Glutamatergic neuron (in vitro differentiated cells): ENCODE data around the gene KCNH1. TPM values are rescaled to one million over a fixed set of nuclear protein-coding genes. Genes with fewer than 3 reads are reported as not detected.

Experiments
- DNase-seq: peaks from one replicate; pipeline ENCODE4 v3.0.0; 2022
- H3K27ac Mint-ChIP-seq: one replicate; pipeline ENCODE4 v1.8.0; 2020; ENCODE audit warnings: mild to moderate bottlenecking, mixed read lengths, inconsistent platforms; ENCODE audit not compliant: unreplicated experiment
- H3K27me3 Mint-ChIP-seq: one replicate; pipeline ENCODE4 v1.8.0; 2020; ENCODE audit warnings: mild to moderate bottlenecking, moderate library complexity, mixed read lengths, inconsistent platforms; ENCODE audit not compliant: unreplicated experiment
- H3K36me3 Mint-ChIP-seq: one replicate; pipeline ENCODE4 v1.8.0; 2020; ENCODE audit warnings: mild to moderate bottlenecking, mixed read lengths, inconsistent platforms; ENCODE audit not compliant: unreplicated experiment
- H3K4me1 Mint-ChIP-seq: one replicate; pipeline ENCODE4 v1.8.0; 2020; ENCODE audit warnings: mild to moderate bottlenecking, low read depth, mixed read lengths, inconsistent platforms; ENCODE audit not compliant: unreplicated experiment
- H3K4me3 Mint-ChIP-seq: one replicate; pipeline ENCODE4 v1.8.0; 2020; ENCODE audit warnings: mild to moderate bottlenecking, mixed read lengths, inconsistent platforms; ENCODE audit not compliant: unreplicated experiment
- H3K9me3 Mint-ChIP-seq: one replicate; pipeline ENCODE4 v1.8.0; 2020; ENCODE audit warnings: mild to moderate bottlenecking, moderate library complexity, mixed read lengths, inconsistent platforms; ENCODE audit not compliant: unreplicated experiment
- total RNA-seq: library from RNA; stranded (reverse); fragmentation: NEBNext Ultra II Directional; extraction: Animal tissue kit (Norgen Biotek cat#: 25700); gene quantifications from one replicate; pipeline ENCODE4 v1.2.1, GENCODE V29; 2021; ENCODE audit not compliant: unreplicated experiment
- TF ChIP-seq, protein P1 (sequence below): fragments of 200-600 bp; sonication (generic); IDR thresholded peaks from one replicate; pipeline ENCODE4 v1.5.0; 2021; ENCODE audit not compliant: partially characterized antibody, unreplicated experiment

The KCNH1 gene
- total RNA-seq, 1 donor from 2014 or later: 7.8 TPM

DNA sequence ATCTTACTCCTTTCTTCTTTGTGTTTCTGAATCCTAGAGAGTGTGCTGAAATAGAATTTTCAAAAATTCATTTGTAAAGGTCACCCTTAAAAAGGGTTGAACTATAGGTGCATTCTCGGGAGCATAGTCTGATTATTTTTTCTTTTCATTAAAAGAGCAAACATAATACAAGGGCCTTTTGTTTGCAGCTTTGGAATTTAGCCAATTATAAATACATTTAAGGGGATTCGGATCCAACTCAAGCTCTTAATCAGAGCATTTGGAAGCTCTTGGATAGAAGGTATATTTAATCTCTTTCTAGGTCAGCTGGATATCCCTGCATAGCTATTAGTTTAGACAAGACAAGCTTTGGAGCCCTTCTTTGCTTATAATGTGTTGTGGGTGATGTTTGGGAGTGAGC is 483.5 kb downstream of the KCNH1 start:
- Mint-ChIP-seq H3K4me3 (no peak overlapping the region), H3K9me3 (no peaks in the 10 kb centered on the region), H3K36me3 (peaks cover 5% of the 10 kb centered on the region), H3K4me1 (peaks cover 13% of the 10 kb centered on the region), H3K27ac (no peak overlapping the region), H3K27me3 (peaks cover 4% of the 10 kb centered on the region)
- DNase-seq: no peak
- TF ChIP-seq, protein P1, sequence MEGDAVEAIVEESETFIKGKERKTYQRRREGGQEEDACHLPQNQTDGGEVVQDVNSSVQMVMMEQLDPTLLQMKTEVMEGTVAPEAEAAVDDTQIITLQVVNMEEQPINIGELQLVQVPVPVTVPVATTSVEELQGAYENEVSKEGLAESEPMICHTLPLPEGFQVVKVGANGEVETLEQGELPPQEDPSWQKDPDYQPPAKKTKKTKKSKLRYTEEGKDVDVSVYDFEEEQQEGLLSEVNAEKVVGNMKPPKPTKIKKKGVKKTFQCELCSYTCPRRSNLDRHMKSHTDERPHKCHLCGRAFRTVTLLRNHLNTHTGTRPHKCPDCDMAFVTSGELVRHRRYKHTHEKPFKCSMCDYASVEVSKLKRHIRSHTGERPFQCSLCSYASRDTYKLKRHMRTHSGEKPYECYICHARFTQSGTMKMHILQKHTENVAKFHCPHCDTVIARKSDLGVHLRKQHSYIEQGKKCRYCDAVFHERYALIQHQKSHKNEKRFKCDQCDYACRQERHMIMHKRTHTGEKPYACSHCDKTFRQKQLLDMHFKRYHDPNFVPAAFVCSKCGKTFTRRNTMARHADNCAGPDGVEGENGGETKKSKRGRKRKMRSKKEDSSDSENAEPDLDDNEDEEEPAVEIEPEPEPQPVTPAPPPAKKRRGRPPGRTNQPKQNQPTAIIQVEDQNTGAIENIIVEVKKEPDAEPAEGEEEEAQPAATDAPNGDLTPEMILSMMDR: no peak

DNA sequence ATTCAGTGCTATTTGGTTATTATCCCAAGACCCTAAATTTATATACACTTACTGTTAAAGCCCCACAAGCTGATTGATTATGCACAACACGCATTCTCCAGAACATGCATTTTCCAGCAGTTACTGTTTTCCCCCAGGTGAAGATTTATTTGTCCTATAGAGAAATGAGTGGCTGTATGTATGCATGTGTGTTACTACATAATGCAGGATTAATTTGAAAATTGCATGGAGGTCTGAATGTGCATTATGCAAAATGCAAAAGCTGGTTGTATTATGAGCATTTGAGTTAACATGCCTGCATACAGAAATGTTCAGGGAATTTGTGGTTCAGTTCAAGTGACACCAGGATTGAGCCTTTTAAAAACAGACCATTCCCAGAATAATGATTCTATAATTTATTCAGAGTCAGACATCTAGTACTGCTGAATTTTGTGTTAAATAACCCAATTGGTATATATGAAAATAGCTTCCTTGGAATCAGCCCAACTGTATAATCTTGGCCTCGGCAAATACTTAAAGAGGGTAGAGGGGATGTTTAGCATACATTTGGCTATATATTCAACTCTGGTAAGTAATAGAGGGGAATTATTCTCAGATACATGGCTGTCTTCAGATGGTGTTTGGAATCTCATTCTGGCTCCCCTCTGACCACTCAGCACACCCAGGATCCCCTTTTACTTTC is 485.2 kb downstream of the KCNH1 start:
- Mint-ChIP-seq H3K27me3 (peaks cover under 1% of the 10 kb centered on the region), H3K36me3 (peaks cover 2% of the 10 kb centered on the region), H3K27ac (no peak overlapping the region), H3K9me3 (no peaks in the 10 kb centered on the region), H3K4me1 (peaks cover 5% of the 10 kb centered on the region), H3K4me3 (no peak overlapping the region)
- no peak for DNase-seq
- TF ChIP-seq, protein P1: no peak

DNA sequence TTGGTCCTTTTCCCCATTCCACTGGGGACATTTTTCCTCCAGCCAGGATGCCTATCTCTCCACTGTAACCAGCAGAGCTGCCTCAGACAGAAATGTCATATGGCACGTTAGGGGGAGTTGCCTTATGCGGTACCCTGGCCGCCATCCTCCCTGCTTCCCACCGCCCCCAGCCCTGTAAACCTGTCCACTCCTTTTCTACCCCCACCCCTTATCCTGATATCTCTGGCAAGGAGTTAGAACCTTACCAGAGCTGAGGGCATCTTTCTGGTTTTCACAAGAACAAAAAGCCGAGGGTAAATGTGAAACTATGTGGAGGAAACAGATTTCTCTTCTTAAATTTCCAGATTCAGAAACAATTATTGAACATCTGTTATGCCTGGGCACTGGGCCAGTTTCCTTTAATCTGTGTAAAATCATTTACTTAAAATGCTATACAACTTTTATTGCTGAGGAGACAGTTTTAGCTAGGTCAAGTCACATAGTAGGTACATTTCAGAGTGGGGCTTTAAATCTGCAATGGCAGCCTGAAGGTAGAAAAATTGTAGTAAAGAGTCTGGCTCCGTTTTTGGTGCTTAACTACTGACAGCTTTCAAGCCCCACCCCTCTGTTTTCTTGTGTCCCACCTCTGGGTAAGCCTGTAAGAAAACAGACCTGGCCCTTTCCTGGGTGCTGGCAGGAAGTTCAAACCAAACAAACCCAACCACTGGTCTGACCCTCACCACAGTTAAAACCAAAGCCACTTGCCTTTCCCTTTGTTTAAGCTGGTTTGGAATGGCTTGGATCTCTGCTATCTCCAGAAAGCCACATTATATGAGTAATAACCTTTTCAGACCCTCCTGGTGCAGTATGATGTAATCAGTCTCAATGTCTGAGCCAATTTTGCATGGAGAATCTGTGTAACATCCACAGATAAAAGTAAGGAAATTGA is 486.3 kb downstream of the KCNH1 start:
- Mint-ChIP-seq H3K9me3 (no peaks in the 10 kb centered on the region), H3K27ac (no peak overlapping the region), H3K27me3 (no peaks in the 10 kb centered on the region), H3K4me1 (peaks cover 5% of the 10 kb centered on the region), H3K36me3 (no peaks in the 10 kb centered on the region), H3K4me3 (no peak overlapping the region)
- DNase-seq: no peak
- TF ChIP-seq, protein P1: no peak

DNA sequence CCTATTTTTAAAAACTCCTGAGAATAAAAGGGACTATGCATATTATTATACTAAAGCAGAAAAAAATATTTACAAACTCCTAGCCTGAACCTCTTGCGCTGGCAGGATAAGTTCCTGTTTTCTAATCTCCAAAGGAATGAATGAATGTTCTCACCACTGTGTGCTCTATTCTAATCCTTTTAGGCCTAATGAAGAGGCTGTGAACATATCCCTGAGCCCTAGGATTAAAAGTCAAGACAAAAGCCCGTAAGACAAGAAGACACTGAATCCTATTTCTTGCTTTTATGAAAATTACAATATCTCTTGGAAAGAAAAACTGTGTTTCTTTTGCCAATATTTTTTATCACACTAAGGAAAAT is 487.7 kb downstream of the KCNH1 start:
- Mint-ChIP-seq H3K4me1 (peaks cover 5% of the 10 kb centered on the region), H3K27ac (no peak overlapping the region), H3K36me3 (no peaks in the 10 kb centered on the region), H3K27me3 (no peaks in the 10 kb centered on the region), H3K4me3 (no peak overlapping the region), H3K9me3 (no peaks in the 10 kb centered on the region)
- DNase-seq: no peak
- TF ChIP-seq, protein P1: no peak

DNA sequence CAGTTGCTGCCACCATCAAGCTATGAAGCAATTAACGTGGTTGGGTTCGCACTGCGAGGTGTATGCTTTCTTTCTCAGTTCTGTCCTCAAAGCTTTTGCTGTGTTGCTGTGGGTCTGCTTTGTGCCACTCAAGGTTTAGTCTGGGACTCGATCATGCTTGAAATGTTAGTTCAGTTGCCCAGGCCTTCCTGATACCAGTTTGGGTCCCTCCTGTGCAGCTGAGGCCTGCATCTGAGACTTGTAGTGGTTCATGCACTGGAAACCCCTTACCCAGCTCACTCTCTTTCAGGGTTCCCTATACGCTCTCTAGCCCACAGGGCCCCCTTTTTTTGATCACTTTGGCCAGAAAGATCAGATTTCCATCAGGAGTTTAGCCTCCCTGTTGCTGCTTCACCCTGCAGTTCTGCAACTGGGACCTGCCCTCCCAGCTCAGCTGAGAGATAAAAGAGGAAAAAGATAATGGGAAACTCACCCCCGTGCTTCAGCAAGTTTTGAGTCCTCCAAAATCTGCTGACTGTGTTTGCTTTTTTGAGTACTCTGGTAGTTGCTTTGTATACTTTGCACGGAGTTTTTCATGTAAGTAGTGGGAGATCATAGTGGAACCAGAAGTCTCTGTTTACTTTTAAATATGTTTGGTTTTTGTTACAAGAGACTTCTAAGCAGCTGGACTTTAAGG is 488.2 kb downstream of the KCNH1 start:
- DNase-seq: no peak
- Mint-ChIP-seq H3K36me3 (no peaks in the 10 kb centered on the region), H3K27me3 (no peaks in the 10 kb centered on the region), H3K4me3 (no peak overlapping the region), H3K9me3 (no peaks in the 10 kb centered on the region), H3K4me1 (peaks cover 5% of the 10 kb centered on the region), H3K27ac (no peak overlapping the region)
- TF ChIP-seq, protein P1: no peak
